Activated CD4-positive, alpha-beta T cell treated with anti-CD3 and anti-CD28 coated beads, Interleukin-2, amount 50 U/mL, for 4 hours (primary cell): ENCODE data around the gene GPR146.
A peak's percentile ranks its signal among the peaks of the same experiment; 100 is the strongest.
"Not testable (repeated sequence)": the region's sequence is repeated elsewhere in the genome, so short reads cannot be mapped to it uniquely, and the experiment has no call there.

Source experiments
- DNase-seq, 2 experiments: peaks; one replicate each; pipeline ENCODE4 v3.0.0-alpha.2; 2020

Gene GPR146, protein sequence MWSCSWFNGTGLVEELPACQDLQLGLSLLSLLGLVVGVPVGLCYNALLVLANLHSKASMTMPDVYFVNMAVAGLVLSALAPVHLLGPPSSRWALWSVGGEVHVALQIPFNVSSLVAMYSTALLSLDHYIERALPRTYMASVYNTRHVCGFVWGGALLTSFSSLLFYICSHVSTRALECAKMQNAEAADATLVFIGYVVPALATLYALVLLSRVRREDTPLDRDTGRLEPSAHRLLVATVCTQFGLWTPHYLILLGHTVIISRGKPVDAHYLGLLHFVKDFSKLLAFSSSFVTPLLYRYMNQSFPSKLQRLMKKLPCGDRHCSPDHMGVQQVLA

DNA sequence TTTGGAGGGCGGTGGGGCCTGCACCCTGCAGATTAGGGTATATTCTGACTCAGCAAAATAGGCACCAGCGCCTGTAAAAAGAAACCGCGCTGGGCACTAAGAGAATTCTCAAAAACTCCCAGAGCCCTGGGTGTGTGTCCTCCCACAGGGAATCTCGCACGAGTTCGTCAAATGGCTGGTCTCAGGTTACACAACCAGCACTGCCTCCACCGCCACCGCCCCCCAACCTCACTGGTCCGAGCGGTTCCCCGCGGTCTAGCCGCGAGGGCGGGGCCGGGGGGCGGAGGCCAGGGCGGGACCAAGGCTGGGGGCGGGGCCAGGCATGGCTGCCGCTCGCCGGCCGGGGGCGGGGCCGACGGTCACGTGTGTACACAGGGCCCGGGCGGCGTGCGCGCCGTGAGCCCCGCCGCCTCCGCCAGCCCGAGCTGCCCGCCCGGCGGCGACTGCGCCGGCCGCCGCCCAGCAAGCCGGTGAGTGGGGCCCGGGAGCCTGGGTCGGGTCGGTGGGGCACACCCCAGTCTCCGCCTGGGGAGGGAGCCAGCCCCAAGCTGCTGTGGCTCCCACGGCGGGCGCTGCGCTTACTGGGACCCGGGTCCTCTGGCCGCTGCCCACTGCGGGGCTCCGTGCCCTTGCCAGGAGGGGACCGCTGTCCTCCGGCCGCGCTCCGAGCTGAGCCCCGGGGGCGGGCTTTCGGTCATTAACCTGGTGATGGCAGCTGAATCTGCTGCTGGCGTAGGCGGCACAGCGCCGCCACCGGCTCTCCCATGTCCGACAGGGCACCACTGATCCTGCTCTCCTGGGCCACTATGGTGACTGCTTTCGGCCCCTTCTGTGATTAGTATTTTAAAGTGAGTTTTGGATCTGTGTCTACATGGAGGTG is at the start of gene GPR146:
TSS of gene GPR146 (plus strand) at position 358 of the 880 bp plus-strand sequence. CDS start 12,970 bp downstream, outside the sequence.
- DNase-seq, result peak; percentile 85 to 86

DNA sequence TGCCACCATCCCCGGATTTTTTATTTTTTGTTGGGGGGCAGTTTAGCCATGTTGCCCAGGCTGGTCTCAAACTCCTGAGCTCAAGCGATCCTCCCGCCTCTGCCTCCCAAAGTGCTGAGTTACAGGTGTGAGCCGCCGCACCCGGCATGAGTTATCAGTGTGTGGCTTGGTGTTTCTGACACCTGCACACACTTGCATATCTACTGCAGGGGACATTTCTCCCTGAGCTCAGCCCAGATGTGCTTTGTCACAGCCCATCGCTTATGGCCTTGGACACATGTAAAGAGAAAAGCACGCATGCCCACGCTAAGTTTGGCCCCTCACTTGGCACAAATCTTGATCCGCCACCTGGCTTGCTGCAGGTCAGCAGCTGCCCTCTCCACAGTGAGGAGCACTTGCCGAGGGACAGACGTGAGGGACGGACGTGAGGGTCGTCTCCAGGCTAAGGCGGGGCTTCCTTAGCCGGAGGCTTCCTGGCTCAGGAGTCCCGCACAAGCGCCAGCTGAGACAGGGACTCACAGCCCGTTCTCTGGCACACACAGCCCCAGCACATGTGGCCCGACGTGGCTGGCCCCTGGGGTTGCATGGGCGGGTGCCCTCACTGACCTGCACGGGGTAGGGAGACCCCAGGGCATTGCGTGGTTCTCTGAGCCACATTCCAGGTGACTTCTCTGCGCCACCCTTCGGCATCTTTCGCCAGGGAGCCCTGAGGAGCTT is 49.6 kb upstream of the GPR146 start:
- no peak for DNase-seq

DNA sequence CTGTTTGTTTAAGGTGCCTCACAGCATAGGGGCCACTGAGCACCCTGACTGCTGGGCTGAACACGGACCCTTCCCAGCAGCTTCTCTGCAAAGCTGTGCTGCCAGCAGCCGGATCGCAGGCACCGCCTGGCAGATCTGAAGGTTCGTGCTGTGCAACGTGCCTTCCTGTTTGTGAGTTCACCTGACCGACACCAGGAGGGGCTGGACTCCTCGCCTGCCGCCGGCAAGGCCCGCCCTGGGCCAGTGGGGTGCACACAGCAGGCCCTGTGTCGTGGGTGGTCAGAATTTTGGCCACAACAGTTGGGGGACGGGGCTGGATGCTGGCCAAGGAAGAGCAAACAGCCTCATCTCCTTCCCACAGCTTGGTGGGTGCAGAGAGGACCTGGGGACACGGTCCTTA is 48.8 kb upstream of the GPR146 start:
- DNase-seq, result no peak

DNA sequence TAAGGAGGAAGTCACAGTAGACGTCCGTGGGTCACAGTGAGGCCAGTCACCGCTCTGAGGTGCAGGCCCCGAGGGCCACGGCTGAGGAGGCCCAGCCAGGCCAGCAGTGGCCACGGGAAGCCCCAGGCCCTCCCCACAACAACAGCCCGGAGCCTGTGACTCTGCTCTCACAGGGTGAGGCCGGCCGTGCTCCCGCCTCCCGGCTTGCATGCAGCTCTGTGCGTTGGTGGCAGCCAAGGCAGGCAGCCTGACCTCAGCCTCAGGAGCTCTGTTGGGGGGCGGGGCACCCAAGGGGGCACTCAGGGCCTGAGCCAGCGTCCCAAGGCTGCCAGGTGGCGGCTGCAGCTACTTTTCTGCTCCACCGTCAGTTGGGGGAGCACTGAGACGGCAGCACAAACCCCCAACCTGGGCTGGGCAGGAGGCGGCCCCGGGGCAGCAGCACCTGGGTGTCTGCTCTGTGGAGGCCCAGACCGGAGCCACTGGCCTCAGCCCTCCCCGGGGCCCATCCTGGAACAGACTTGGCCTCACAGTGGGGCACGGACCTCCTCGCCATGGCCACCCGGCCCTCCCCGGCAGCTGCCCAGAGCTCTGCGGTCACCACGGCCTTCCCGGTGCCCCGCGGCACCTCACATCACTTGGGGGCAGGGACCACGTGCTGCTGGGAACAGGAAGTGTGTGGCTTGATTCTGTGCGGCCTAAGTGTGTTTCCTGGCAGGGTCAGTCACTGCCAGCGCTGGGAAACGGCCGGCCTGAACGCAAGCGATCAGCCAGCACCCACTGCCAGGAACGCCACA is 48.1 kb upstream of the GPR146 start:
- no peak for DNase-seq

DNA sequence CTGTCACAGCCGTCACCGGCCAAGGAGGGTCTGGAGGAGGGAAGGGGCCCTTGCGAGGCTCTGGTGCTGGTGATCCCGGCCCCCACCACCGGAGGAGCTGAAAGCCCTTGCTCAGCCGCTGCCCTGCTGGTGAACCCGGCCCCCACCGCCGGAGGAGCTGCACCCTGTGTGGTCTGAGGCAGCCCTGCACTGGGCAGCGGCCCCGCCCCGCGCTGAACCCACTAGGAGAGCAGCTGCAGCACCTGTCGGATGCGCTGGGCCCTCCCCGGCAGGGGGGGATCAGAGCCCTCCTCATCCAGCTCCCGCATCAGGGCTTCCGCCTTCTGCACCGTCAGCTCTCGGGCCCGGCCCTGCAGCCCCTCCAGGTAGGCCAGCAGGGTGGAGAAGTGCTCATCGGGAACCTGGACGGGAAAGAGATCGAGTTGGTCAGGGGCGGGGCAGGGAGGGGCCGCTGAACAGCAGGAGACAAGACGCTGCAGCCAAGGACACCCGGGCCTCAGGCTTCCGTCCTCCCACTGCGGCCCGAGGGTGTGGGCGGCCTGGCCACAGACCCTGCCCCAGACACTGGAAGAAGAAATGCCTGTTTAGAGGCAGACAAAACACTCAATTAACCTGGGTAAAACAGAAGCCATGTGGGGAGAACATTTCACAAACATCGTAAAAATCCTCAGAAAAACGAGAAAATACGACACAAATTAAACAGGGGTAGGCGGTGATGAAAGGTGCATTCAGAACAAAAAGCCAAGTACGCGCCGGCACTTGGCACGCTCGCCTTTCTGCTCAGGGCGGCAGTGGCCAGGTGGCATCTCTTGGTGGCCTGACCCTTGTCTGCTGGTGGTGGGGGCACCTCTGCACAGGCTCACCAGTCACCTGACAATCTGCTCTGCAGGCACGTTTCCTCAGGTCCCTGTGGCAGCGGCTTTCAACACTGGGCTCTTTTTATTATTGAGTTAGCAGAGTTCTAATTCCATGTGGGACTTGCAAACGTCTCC is 46.6 kb upstream of the GPR146 start:
- no peak for DNase-seq

DNA sequence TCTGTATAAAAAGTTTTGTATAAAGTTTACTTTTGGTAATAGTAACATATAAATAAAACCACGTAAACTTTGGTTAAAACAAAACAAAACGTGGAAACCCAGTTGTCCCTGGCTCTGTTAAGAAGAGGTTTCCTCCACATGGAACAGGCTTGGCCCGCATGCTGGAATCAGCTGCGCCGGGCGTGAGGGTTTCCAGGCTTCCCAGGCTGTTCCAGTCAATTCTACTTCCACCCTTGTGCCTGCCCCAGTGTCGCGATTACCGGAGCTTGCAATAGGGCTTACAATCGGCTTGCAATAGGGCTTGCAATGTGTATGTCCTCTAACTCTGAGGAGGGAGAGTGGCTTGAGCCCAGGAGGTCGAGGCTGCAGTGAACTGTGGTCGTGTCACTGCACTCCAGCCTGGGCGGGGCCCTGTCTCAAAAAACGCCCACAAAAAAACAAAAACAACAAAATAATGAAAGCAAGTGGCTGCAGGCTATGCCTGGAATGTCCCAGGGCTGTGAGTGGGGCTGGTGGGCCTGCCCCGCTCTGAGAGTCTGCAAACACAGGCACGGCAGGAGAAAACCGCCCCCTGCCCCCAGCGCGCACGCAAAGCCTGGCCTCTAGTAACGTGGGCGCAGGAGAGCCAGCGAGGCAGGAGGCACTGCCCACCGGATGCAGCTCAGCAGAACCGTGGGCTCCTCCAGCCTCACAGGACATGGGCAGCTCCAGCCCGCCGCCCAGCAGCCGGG is 45.0 kb upstream of the GPR146 start:
- DNase-seq, result no peak

DNA sequence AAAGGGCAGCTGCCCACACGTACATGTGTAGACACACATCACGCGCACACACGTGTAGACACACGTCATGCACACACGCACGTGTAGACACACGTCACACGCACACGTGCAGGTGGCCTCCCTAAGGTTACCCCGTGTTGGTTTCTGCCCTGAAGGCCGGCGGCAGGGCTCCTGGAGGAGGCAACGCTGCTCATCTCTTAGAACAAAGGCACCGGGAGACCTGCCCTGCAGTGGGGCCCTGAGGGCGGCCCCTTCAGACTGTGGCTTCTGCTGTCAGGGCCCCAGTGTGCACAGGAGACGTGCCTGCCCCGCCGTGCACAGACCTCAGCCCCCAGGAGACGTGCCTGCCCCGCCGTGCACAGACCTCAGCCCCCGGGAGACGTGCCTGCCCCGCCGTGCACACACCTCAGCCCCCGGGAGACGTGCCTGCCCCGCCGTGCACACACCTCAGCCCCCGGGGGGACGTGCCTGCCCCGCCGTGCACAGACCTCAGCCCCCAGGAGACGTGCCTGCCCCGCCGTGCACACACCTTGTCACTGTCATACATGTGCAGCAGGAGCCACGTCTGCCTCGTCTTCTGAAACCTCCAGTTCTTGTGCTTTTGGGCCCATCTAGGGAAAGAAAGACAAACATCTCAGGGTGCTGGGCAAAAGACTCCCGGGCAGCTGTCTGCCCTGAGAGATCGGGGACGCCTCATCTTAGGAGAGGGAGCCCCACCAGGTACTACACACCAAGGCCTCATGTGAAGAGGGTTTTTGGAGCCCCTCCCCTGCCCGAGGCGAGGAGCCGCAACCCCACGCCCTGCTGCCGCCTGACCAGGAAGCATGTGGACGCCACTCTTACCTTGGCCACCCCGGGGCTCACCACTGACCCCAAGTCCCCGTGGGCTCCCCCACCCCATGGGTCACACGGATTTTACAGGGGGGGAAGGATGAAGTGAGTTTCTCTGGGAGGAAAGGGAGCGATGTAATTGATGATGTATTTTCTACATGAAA is 44.1 kb upstream of the GPR146 start:
- DNase-seq, result no peak

DNA sequence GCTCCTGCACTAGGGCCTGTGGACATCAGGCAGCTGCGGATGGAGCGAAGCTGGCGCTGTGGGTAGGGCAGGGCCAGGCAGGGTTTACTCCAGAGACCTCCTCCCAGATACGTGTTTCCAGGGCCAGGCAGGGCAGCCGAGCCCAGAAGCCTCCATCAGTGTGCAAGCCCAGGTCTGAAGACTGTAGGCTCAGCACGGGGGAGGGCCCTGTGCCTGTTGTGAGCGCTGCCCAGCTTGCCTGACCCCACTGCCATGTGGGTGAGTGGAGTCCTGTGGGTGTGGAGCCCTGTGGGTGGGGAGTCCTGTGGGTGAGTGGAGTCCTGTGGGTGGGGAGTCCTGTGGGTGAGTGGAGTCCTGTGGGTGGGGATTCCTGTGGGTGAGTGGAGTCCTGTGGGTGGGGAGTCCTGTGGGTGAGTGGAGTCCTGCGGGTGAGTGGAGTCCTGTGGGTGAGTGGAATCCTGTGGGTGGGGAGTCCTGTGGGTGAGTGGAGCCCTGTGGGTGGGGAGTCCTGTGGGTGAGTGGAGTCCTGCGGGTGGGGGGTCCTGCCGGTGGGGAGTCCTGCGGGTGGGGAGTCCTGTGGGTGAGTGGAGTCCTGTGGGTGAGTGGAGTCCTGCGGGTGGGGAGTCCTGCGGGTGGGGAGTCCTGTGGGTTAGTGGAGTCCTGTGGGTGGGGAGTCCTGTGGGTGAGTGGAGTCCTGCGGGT is 43.1 kb upstream of the GPR146 start:
- not testable (repeated sequence) for DNase-seq

DNA sequence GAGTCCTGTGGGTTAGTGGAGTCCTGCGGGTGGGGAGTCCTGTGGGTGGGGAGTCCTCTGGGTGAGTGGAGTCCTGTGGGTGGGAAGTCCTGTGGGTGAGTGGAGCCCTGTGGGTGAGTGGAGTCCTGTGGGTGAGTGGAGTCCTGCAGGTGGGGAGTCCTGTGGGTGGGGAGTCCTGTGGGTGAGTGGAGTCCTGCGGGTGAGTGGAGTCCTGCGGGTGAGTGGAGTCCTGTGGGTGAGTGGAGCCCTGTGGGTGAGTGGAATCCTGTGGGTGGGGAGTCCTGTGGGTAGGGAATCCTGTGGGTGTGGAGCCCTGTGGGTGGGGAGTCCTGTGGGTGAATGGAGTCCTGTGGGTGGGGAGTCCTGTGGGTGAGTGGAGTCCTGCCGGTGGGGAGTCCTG is 42.3 kb upstream of the GPR146 start:
- not testable (repeated sequence) for DNase-seq

DNA sequence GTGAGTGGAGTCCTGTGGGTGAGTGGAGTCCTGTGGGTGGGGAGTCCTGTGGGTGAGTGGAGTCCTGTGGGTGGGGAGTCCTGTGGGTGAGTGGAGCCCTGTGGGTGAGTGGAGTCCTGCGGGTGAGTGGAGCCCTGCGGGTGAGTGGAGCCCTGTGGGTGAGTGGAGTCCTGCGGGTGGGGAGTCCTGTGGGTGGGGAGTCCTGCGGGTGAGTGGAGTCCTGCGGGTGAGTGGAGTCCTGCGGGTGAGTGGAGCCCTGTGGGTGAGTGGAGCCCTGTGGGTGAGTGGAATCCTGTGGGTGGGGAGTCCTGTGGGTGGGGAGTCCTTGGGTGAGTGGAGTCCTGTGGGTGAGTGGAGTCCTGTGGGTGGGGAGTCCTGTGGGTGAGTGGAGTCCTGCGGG is 41.9 kb upstream of the GPR146 start:
- not testable (repeated sequence) for DNase-seq

DNA sequence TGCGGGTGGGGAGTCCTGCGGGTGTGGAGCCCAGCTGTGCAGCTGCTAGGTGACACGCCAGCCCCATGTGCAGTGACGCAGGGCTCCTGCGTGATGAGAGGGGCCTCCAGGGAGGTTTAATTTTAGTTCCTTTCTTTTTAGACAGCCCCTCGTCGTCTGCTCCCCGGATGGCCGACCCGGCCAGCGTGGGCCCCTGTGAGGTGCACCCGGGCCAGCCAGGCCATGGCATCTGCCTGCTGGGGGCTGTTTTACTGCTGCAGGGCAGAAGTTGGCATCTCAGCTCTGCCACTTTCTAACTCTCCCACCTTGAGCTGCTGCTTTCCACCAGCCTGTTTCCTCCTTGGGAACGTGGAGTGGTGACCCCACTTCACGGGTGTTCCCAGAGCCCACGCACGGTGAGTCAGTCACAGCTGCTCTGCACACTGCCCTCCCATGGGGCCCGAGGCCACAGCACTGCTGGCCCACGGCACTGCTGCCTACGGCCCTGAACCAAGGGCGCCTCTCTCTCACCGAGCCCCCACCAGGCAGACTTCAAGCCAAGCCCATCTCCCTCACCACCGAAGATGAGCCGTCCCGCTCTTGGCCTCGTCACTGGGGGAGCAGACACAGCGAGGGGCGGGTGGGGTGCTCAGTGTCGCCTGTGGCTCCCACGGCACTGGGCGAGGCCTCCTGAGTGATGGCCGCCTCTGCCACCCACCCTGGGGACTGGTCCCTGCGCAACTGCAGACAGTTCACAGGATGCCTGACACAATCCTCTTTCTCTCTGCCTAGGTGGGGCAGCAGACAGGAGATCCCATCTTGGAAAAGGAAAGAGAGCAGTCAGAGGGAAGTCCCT is 40.1 kb upstream of the GPR146 start:
- DNase-seq, result no peak

DNA sequence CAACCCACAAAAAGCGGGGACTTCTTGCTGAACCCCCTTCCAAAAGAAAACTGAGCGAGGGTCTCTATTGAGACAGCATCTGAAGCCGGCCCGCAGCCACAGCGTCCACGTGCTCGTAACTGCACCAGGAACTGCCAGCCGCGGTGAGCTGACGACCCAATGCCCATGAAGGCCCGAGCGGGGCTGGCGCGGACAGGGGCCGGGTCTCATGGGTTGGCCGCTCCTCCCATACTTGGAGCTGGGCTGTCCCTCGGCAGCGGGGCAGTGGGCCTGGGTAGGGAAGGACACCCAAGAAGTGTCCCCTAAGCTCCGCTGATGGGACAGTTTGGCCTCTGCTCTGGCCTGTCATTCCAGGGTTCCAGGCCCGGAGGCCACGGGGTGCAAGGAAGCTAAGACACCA is 39.0 kb upstream of the GPR146 start:
- no peak for DNase-seq

DNA sequence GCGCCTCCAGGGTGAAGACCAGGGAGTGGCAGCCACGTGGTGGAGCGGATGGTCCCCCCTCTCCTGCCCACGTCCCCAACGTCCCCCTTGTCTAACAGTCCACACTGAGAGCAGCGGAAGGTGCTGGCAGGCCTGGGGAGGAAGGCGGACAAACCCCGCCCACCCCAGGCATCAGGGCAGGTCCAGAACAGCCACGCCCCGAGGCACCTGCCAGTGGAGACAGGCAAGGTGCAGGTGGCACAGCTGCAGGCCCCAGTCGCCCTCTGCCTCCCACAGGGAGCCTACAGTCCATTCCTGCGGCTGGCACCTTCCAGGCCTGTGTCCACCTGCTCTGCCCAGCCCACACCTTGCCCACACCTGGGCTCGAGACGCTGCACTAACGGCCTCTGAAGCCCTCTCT is 36.4 kb upstream of the GPR146 start:
- no peak for DNase-seq

DNA sequence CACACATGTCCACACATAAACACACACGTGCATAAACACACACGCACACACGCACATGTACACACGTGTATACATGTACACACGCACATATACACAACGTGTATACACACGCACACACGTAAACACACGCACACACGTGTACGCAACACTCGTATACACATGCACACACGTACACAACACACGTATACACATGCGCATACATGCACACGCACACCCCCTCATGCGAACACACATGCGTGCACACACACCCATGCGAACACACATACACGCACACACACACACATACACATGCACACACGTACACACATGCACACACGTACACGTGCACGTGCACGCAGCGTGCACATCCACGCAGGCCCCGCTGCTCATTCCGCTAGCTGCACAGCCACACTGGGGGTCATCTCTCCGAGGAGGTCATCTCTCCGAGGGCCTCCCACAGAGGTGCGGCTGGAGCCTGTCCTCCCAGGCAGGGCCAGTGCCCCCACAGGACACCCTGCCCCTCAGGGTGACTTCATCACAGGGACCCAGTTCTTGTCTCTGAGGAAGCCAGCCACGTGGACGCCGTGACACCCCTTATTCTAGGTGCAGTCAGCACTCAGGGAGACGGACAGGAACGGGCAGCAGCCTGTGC is 35.5 kb upstream of the GPR146 start:
- DNase-seq, result no peak

DNA sequence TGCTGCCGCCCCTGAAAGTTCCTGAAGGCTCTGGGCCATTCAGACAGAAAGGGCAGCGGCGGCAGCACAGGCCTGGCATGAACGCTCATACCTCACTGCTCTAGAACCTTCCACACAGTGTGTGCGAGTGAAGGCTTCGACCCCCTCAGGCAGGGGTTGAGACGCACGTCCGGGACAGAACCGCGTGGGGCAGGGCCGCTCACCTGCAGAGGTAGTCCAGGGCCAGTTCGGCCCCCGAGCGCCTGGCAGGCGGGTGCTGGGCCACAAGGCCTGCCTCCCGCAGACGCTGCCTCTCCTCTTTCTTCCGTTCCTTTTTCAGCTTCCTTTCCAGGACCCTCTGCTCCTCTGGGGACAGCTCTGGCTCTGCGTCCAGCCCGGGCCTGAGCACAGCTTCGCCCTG is 34.6 kb upstream of the GPR146 start:
- no peak for DNase-seq

DNA sequence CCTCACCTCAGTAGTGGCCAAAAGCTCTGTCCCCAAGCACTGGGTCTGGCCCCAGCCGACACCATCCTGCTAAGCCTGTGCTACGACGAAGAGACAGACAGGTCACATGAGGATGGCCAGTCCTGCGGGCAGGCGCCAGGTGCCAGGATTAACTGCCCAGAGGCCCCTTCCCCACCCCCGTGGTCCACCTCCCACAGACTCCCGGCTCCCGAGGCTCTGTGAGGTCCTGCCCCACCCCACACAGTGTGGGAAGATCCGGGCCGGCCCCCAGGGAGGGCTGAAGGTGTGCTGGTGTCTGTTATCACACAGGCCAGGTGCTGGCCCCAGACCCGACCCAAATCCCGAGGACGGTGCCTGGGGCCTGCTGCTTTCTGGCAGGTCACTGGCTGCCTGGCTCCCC is 34.1 kb upstream of the GPR146 start:
- DNase-seq, result no peak
